IPS-NIHi11 (cell line): Measurements from ENCODE around the gene NGEF.
"Not testable (repeated sequence)": the region's sequence is repeated elsewhere in the genome, so short reads cannot be mapped to it uniquely, and the experiment has no call there.

Experiments used
- DNase-seq: peaks from one replicate; pipeline ENCODE4 v3.0.0; 2012; ENCODE audit warnings: mixed read lengths, low spot score

Gene NGEF

GRCh38 chr2:232870766-232871371, 142.2 kb downstream of the NGEF start:
- DNase-seq = no peak

GRCh38 chr2:232870018-232870765, 142.9 kb downstream of the NGEF start, which contains the start of gene SNORC:
Gene SNORC (plus strand): TSS chr2:232870264. CDS start chr2:232870342, 78 bp downstream.
- no peak for DNase-seq

- no peak for DNase-seq
Measured at GRCh38 chr2:232869138-232870017, 143.7 kb downstream of the NGEF start.

GRCh38 chr2:232866104-232866503, 147.0 kb downstream of the NGEF start:
- no peak for DNase-seq

- no peak for DNase-seq
Measured at GRCh38 chr2:232865165-232865564, 147.9 kb downstream of the NGEF start.

- DNase-seq = no peak
Measured at GRCh38 chr2:232863996-232864395, 149.1 kb downstream of the NGEF start.

- DNase-seq = no peak
Measured at GRCh38 chr2:232861353-232861752, 151.7 kb downstream of the NGEF start.

GRCh38 chr2:232860593-232861241, 152.3 kb downstream of the NGEF start:
- no peak for DNase-seq

- DNase-seq = no peak
Measured at GRCh38 chr2:232859385-232859916, 153.6 kb downstream of the NGEF start.

- DNase-seq = no peak
Measured at GRCh38 chr2:232857158-232857563, 155.9 kb downstream of the NGEF start.

- no peak for DNase-seq
Measured at GRCh38 chr2:232854082-232854481, 159.0 kb downstream of the NGEF start.

GRCh38 chr2:232852676-232853075, 160.4 kb downstream of the NGEF start:
- no peak for DNase-seq

GRCh38 chr2:232852081-232852480, 161.0 kb downstream of the NGEF start:
- not testable (repeated sequence) for DNase-seq

GRCh38 chr2:232850039-232850438, 163.0 kb downstream of the NGEF start:
- DNase-seq = no peak

- DNase-seq = no peak
Measured at GRCh38 chr2:232846055-232846454, 167.0 kb downstream of the NGEF start.

GRCh38 chr2:232843834-232844233, 169.2 kb downstream of the NGEF start:
- DNase-seq = no peak

- DNase-seq = no peak
Measured at GRCh38 chr2:232842689-232843088, 170.4 kb downstream of the NGEF start.

- no peak for DNase-seq
Measured at GRCh38 chr2:232839411-232840079, 173.5 kb downstream of the NGEF start.

- no peak for DNase-seq
Measured at GRCh38 chr2:232838406-232838874, 174.6 kb downstream of the NGEF start.

GRCh38 chr2:232836934-232837333, 176.1 kb downstream of the NGEF start:
- no peak for DNase-seq

- DNase-seq = no peak
Measured at GRCh38 chr2:232835687-232836208, 177.3 kb downstream of the NGEF start.
